H1 (cell line): ENCODE results near the gene CACNB1.

ENCODE experiments used
- EP300 ChIP-seq, 2 experiments: IDR thresholded peaks; 1 replicate in 1 of 2; 2 replicates in 1 of 2; pipeline ENCODE4 v1.6.1; 2011 to 2012; ENCODE audit warnings: low read depth in 2 of 2, low read length in 2 of 2, mild to moderate bottlenecking in 2 of 2, borderline replicate concordance in 1 of 2, inconsistent platforms in 1 of 2, moderate library complexity in 1 of 2
- EZH2 ChIP-seq: fragments of 200-600 bp; sonication (generic); IDR thresholded peaks from 2 replicates; pipeline ENCODE4 v1.7.1; 2012; ENCODE audit warnings: low read depth, mild to moderate bottlenecking, moderate library complexity, low read length, inconsistent platforms; ENCODE audit not compliant: severe bottlenecking
- KDM1A ChIP-seq: fragments of 200-600, 300-600 bp; sonication (generic); IDR thresholded peaks from 2 replicates; pipeline ENCODE4 v1.7.1; 2016; ENCODE audit warnings: mild to moderate bottlenecking, low read length, borderline replicate concordance
- RFX5 ChIP-seq: IDR thresholded peaks from 2 replicates; pipeline ENCODE4 v1.6.1; 2011; ENCODE audit warnings: low read depth, low read length, improper control_type of control experiment, borderline replicate concordance
- SIN3A ChIP-seq, 2 experiments: IDR thresholded peaks in 1 of 2; conservative IDR thresholded peaks in 1 of 2; 2 replicates each; pipeline ENCODE4 v1.6.1; 2011 to 2012; ENCODE audit warnings: low read length in 2 of 2, improper control_type of control experiment in 1 of 2, low read depth in 1 of 2, mild to moderate bottlenecking in 1 of 2
- SIRT6 ChIP-seq: IDR thresholded peaks from one replicate; pipeline ENCODE4 v1.7.1; 2012; ENCODE audit warnings: low read length, inconsistent platforms
- USF2 ChIP-seq: IDR thresholded peaks from 2 replicates; pipeline ENCODE4 v1.6.1; 2011; ENCODE audit warnings: low read length, improper control_type of control experiment
- TF ChIP-seq, protein P1 (sequence below): IDR thresholded peaks from 2 replicates; pipeline ENCODE4 v1.6.1; 2012; ENCODE audit warnings: inconsistent platforms

DNA sequence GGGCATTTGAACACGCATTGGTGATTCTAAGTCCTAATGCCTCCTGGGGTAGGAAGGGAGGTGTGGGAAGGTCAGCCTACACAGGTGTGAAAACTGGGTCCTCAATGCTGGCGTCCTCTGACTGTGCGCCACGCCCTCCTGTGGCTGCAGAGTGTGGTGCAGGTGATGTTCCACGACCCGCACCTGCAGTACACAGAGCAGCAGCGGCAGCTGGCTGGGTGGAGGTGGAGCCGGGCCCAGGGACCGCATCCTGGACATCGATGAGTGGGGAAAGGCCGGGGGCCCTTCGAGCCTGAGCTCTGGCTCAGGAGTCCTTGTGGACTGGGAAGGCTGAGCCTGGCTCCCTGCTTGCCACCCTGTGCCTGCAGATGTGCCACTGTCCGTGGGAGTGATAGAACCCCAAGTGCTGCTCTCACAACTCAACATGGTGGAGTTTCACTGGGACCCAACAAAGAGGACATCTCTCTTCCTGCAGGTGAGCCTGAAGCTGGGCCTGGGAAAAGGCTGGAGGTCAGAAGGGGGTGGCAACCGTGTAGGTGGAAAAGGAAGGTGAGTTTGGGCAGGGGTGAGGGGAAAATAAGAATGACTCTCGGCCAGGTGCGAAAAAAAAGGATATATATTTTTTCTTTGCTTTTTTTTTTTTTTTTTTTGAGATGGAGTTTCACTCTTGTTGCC, 42.3 kb upstream of the CACNB1 start:
- TF ChIP-seq EP300 (IDR thresholded peaks at IDR 0.05; ENCODE audit: borderline replicate concordance in 1 of 2, low read depth in 2 of 2, low read length in 2 of 2) (peak in 1 of 2 experiments; percentile 29; a peak in 1 of 3 replicates), SIRT6 (no peak), EZH2 (no peak), SIN3A (conservative IDR thresholded peaks at IDR 0.05 in 1 of 2, IDR thresholded peaks at IDR 0.05 in 1 of 2; ENCODE audit: low read depth in 1 of 2, low read length in 2 of 2) (peak in 1 of 2 experiments; percentile 81; a peak in 2 of 4 replicates), USF2 (no peak), RFX5 (no peak), KDM1A (no peak)
- TF ChIP-seq, protein P1, sequence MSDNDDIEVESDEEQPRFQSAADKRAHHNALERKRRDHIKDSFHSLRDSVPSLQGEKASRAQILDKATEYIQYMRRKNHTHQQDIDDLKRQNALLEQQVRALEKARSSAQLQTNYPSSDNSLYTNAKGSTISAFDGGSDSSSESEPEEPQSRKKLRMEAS, result peak; percentile 81
